Measurements from ENCODE around the gene HOXC6.

GRCh38 chr12:53994264-53995001, 33.8 kb upstream of the HOXC6 start:
- TF ChIP-seq CTCF (IDR thresholded peaks at IDR 0.05) (no peak), POLR2A (IDR thresholded peaks at IDR 0.05) (no peak)
